Stimulated activated CD4-positive, alpha-beta T cell treated with anti-CD3 and anti-CD28 coated beads, Interleukin-12 subunit alpha, Interleukin-12 subunit beta, amount 100 ng/mL, for 48 hours (primary cell): Measurements from ENCODE around the gene ATRN.
"Not testable (repeated sequence)": the region's sequence is repeated elsewhere in the genome, so short reads cannot be mapped to it uniquely, and the experiment has no call there.

ENCODE experiments used
- DNase-seq, 3 donors: peaks; one replicate each; pipeline ENCODE4 v3.0.0-alpha.2; 2020; ENCODE audit warnings: low read depth in 2 of 3, low spot score in 1 of 3

Gene ATRN

GRCh38 chr20:3514012-3514642, 43.3 kb downstream of the ATRN start:
- no peak for DNase-seq

- no peak for DNase-seq
These were observed 44.8 kb downstream of the ATRN start for GRCh38 chr20:3515379-3516170.

- DNase-seq = no peak
These were observed 51.3 kb downstream of the ATRN start for GRCh38 chr20:3521852-3522740.

GRCh38 chr20:3524696-3525095, 53.9 kb downstream of the ATRN start:
- not testable (repeated sequence) for DNase-seq

GRCh38 chr20:3532089-3532615, 61.3 kb downstream of the ATRN start:
- DNase-seq = no peak

GRCh38 chr20:3537733-3538132, 66.9 kb downstream of the ATRN start:
- not testable (repeated sequence) for DNase-seq

GRCh38 chr20:3539311-3540107, 68.7 kb downstream of the ATRN start:
- no peak for DNase-seq

- DNase-seq = no peak
These were observed 71.3 kb downstream of the ATRN start for GRCh38 chr20:3541887-3542721.

- no peak for DNase-seq
These were observed 73.2 kb downstream of the ATRN start for GRCh38 chr20:3543901-3544507.

GRCh38 chr20:3545401-3545925, 74.6 kb downstream of the ATRN start:
- no peak for DNase-seq

GRCh38 chr20:3547906-3548305, 77.1 kb downstream of the ATRN start:
- DNase-seq = no peak

GRCh38 chr20:3550837-3551236, 80.0 kb downstream of the ATRN start:
- no peak for DNase-seq

- DNase-seq = no peak
These were observed 81.0 kb downstream of the ATRN start for GRCh38 chr20:3551681-3552434.

GRCh38 chr20:3553663-3554062, 82.8 kb downstream of the ATRN start:
- DNase-seq = no peak

GRCh38 chr20:3557237-3557785, 86.5 kb downstream of the ATRN start:
- no peak for DNase-seq

- no peak for DNase-seq
These were observed 88.4 kb downstream of the ATRN start for GRCh38 chr20:3559231-3559630.

- DNase-seq = no peak
These were observed 88.8 kb downstream of the ATRN start for GRCh38 chr20:3559637-3560036.

GRCh38 chr20:3560162-3560561, 89.3 kb downstream of the ATRN start:
- DNase-seq = no peak
